Dedifferentiated amniotic fluid mesenchymal stem cell (primary cell): ENCODE data around the gene HM13.
A peak's percentile ranks its signal among the peaks of the same experiment; 100 is the strongest.
"Not testable (repeated sequence)": the region's sequence is repeated elsewhere in the genome, so short reads cannot be mapped to it uniquely, and the experiment has no call there.

Experiments used
- DNase-seq: peaks from one replicate; pipeline ENCODE4 v3.0.0-alpha.2; 2016; ENCODE audit errors: extremely low spot score

HM13 gene

DNA sequence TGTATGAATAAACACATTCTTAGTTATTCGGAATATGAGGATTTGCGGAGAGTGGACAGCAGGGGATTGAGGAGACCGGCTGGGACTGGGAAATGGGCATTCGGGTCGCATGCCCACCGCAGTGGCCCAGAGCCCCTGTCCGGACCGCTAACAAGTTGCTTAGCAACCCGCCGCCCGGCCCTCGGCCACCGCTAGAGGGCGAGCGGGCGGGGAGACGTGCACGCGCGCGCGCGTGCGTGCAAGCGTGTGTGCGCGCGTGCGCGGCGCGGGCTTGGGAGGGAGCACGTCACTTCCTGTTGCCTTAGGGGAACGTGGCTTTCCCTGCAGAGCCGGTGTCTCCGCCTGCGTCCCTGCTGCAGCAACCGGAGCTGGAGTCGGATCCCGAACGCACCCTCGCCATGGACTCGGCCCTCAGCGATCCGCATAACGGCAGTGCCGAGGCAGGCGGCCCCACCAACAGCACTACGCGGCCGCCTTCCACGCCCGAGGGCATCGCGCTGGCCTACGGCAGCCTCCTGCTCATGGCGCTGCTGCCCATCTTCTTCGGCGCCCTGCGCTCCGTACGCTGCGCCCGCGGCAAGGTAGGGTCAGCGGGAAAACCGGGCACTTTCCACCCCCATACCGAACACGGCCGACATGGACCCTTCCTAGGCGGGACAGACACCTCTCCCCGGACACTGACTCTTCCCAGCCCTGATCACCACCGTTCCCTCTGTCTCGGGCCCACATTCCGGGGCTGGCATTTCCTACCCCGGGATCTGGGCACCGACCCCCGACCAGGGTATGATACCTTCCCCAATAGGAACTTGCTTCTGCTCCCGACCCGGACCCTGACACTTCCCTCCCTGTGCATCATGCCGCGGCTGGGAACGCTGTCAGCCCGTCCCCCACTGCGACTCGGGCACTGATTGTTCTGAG lies at the start of gene HM13:
HM13 (plus strand) TSS at position 289 of the 918 bp plus-strand sequence; CDS start at position 399, 110 bp downstream.
- peak; percentile 93 for DNase-seq

DNA sequence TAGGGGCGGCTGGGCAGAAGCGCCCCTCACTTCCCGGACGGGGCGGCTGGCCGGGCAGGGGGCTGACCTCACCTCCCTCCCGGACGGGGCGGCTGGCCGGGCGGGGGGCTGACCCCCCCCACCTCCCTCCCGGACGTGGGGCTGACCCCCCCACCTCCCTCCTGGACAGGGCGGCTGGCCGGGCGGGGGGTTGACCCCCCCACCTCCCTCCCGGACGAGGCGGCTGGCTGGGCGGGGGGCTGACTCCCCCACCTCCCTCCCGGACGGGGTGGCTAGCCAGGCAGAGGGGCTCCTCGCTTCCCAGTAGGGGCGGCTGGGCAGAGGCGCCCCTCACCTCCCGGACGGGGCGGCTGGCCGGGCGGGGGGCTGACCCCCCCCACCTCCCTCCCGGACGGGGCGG lies 43.3 kb upstream of the HM13 start:
- not testable (repeated sequence) for DNase-seq

GRCh38 chr20:31472395-31473330 lies 41.6 kb upstream of the HM13 start:
- no peak for DNase-seq

DNA sequence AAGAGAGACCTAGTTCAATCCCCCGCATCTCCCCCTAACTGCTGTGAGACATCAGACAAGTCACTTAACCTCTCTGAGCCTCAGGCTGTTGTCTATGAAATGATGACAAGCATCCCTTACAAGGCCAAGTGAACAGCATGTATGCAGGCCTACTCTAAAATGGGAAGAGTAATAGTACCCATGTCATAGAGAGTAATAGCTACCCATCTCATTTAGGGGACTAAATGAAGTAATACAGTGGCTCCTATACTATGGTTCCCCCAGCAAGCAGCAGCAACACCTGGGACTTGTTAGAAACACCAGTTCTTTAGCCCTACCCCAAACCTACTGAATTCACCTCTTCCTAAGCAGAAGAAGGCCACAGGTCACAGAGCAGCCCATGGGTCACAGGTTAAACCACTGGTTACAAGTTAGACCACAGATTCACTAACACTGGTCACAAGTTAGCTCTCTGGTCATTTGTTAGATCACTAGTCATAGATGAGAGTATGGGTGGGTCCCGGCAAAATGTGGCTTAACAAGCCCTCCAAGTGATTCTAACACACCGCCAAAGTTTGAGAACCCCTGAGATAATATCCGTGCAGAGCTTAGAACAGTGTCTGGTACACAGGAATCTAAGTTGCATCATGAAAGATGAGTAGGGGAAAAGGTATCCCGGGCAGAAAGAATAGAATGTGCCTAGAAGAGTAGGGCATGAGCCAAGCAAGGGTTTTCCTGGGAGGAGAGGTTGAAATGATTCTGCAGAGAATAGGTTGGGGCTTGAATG lies 40.7 kb upstream of the HM13 start:
- no peak for DNase-seq

DNA sequence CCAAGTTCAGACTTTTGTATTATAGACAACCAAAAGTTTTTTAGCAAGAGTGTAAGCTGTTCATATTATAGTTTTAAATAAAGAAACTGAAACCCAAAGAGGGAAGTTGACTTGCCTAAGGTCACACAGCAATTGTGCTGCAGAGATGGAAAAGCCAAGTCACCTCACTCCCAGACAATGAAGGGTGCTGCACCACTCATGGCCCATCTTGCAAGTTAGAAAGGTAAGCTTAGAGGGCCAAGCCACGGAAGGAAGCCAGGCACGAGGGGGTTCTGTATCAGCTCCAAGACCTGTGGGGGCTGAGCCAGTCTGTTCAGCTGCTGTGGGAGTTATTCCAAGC lies 40.2 kb upstream of the HM13 start:
- DNase-seq, result no peak

- DNase-seq, result no peak
These were observed 39.3 kb upstream of the HM13 start, which contains the start of the genes DEFB124 and REM1 for GRCh38 chr20:31474758-31475427. Gene DEFB124, minus strand, starts transcription at chr20:31475127. Its CDS starts 2,114 bp downstream, at chr20:31473013. Gene REM1, plus strand, starts transcription at chr20:31475288. Its CDS starts 1,158 bp downstream, at chr20:31476446.

DNA sequence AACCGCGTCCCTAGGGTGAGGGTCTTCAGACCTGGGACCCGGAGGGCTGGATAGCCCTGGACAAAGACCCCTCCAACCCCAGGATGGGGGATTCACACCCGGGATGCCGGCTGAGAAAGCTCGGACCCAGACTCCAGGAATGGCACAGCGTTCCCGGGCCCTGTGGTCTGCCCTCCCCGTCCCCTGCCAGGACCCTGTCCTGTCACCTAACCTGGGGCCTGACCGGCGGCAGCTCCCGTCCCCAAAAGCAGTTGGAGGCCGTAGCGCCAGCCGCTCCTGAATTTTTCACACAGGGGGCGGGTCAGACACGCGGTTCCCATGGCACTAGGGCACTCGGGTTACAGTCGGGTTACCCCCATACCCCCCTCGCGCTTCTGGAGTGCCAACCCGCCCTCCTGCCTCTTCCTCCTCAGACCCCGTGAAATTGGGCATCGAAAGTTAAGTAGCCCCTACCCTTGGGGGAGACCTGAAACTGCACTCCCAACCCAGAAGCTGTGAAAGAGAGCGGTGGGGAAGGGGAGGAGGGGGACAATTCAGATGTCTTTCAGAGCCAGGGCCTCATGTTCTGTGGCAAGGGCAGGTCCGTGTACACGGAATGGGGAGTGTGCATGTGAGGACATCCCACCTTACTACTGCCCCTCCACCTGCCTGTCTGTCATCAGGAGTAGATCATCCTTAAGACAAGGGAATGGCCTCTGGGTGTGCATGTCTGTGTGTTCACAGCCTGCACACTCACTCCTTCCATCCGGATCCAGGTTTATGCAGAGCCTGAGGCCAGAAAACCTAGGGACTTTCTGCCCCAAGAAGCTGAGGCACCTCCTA lies 38.6 kb upstream of the HM13 start:
- no peak for DNase-seq

GRCh38 chr20:31476294-31476585 lies 38.0 kb upstream of the HM13 start:
- DNase-seq, result no peak

- no peak for DNase-seq
These were observed 37.5 kb upstream of the HM13 start for GRCh38 chr20:31476643-31477215.

- no peak for DNase-seq
These were observed 30.2 kb upstream of the HM13 start for GRCh38 chr20:31484001-31484400.

GRCh38 chr20:31485450-31486339 lies 28.5 kb upstream of the HM13 start:
- DNase-seq, result peak; percentile 31

- DNase-seq, result no peak
These were observed 26.1 kb upstream of the HM13 start for GRCh38 chr20:31488115-31488514.

DNA sequence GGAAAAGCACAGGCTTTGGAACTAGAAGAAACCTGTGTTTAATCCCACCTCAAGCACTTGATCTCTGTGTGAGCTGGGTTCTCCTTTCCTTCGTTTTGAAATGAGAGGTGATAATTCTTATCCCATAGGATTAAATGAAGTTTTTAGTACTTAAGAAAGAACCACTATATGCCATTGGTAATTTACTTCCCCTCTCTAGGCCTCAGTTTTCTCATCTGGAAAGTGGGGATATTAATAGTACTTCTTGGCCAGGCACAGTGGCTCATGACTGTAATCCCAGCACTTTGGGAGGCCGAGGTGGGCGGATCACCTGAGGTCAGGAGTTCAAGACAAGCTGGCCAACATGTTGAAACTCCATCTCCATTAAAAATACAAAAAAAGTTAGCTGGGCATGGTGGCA lies 25.1 kb upstream of the HM13 start:
- no peak for DNase-seq

DNA sequence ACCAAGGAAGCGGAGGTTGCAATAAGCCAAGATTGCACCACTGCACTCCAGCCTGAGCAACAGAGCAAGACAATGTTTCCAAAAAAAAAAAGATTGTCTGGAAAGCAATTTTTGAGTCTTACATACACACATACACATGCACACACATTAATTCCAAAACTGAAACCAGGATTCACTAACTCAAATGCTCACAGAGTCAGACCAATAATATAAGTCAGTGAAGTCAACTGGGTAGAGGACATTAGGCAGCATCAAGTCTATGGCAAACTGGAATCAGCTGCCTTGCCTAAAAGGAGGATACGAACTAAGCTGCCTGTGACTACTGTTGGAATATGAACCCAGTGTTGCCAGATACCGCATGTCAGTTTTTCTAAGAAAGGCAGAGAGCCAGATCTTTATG lies 23.5 kb upstream of the HM13 start:
- DNase-seq, result no peak

DNA sequence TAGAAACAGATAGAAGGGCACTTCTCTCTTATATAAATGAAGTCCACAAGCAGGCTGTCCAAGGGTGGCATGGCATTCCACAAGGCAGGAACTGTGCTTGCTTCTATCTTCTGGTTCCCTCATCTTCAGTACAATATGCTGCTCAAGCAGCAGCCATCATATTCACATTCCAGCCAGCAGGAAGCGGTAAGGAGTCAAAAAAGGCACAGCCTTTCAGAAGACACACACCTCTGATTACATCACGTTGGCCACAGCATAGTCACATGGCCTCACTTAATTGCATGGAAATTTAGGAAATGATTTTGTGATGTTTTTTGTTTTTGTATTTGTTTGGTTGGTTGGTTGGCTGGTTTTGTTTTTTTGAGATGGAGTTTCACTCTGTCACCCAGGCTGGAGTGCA lies 20.1 kb upstream of the HM13 start:
- DNase-seq, result no peak

DNA sequence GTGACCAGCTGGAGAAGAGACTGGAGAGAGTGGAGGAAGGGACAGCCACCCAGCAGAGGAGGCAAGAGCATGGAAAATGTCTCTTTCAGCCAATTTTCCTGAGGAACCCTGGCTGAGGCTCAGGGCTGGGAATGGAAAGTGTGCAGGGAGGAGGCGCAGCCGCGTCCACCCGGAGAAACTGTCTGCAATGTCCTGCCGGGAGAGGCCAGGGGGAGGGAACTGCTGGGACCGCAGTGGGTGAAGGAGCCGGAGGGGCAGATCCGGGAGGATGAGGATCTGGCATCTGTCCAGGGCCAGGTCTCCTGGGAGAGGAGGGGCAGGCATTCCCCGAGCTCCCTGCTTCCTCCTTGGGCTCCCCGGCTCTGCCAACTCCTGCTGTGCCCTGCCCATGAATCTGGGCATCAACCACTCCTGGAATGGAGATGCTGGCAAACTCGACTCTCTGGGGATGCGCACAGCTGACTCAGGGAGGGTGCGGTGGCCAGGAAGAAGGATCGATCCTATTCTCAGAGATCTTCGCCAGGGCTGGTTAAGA lies 17.4 kb upstream of the HM13 start:
- no peak for DNase-seq

GRCh38 chr20:31497838-31498540 lies 16.3 kb upstream of the HM13 start:
- DNase-seq, result no peak

DNA sequence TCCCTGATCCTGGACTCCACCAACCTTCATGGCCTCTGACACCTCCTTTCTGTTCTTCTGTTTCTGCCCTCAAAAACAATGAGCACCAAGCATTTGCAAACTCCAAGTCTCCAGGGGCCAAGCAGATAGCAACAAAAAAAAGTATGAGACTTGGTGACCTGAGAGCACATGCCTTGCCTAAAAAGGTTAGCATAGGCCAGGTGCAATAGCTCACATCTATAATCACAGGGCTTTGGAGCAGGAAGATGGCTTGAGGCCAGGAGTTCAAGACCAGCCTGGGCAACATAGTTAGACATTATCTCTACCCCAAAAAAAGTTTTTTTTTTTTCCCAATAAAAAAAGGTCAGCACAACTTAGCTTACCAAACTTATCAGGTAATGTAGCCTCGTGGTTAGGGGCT lies 13.7 kb upstream of the HM13 start:
- DNase-seq, result no peak
